H9 (cell line): ENCODE measurements around the gene PLEKHM3. TPM values are rescaled to one million over a fixed set of nuclear protein-coding genes. Genes with fewer than 3 reads are reported as not detected.

ENCODE experiments used
- DNase-seq: peaks from one replicate; pipeline ENCODE4 v3.0.0-alpha.2; 2017
- H2AFZ ChIP-seq: one replicate; pipeline ENCODE4 v1.6.1; 2013; ENCODE audit warnings: mild to moderate bottlenecking, low read length, control low read depth, moderate library complexity
- H2AK5ac ChIP-seq: 2 replicates; pipeline ENCODE4 v1.6.1; 2013; ENCODE audit warnings: low read length, control low read depth, mixed read lengths; ENCODE audit not compliant: insufficient read length
- H2BK120ac ChIP-seq: one replicate; pipeline ENCODE4 v1.6.1; 2013; ENCODE audit warnings: low read depth, mild to moderate bottlenecking, low read length, control low read depth, inconsistent platforms; ENCODE audit not compliant: poor library complexity, severe bottlenecking
- H2BK12ac ChIP-seq: 2 replicates; pipeline ENCODE4 v1.6.1; 2013; ENCODE audit warnings: low read length, control low read depth, mixed read lengths, low read depth; ENCODE audit not compliant: insufficient read length
- H2BK15ac ChIP-seq: 2 replicates; pipeline ENCODE4 v1.6.1; 2013; ENCODE audit warnings: low read depth, low read length, control low read depth
- H2BK20ac ChIP-seq: one replicate; pipeline ENCODE4 v1.6.1; 2013; ENCODE audit warnings: low read depth, mild to moderate bottlenecking, low read length, control low read depth, inconsistent platforms; ENCODE audit not compliant: poor library complexity, severe bottlenecking
- H2BK5ac ChIP-seq: 2 replicates; pipeline ENCODE4 v1.6.1; 2013; ENCODE audit warnings: low read length, control low read depth, mixed read lengths; ENCODE audit not compliant: insufficient read length
- H3K14ac ChIP-seq: 2 replicates; pipeline ENCODE4 v1.6.1; 2013; ENCODE audit warnings: low read length, control low read depth; ENCODE audit not compliant: insufficient read depth
- H3K18ac ChIP-seq: 2 replicates; pipeline ENCODE4 v1.6.1; 2013; ENCODE audit warnings: low read depth, mild to moderate bottlenecking, mixed read lengths, low read length, control low read depth; ENCODE audit not compliant: insufficient read length
- H3K23ac ChIP-seq: 2 replicates; pipeline ENCODE4 v1.6.1; 2013; ENCODE audit warnings: low read length, control low read depth, mixed read lengths, low read depth; ENCODE audit not compliant: insufficient read length
- H3K23me2 ChIP-seq: 2 replicates; pipeline ENCODE4 v1.6.1; 2013; ENCODE audit warnings: low read depth, mild to moderate bottlenecking, mixed read lengths, low read length, control low read depth; ENCODE audit not compliant: insufficient read length, poor library complexity, severe bottlenecking
- H3K27ac ChIP-seq: 2 replicates; pipeline ENCODE4 v1.5.1; 2013; ENCODE audit warnings: low read length, control low read depth, mixed read lengths, low read depth; ENCODE audit not compliant: insufficient read length
- H3K27me3 ChIP-seq: 2 replicates; pipeline ENCODE4 v1.6.1; 2013; ENCODE audit warnings: low read length, control low read depth, inconsistent platforms; ENCODE audit not compliant: insufficient read depth
- H3K4ac ChIP-seq: 2 replicates; pipeline ENCODE4 v1.6.1; 2013; ENCODE audit warnings: low read depth, mild to moderate bottlenecking, control low read depth, inconsistent platforms, low read length, moderate library complexity
- H3K4me1 ChIP-seq: 2 replicates; pipeline ENCODE4 v1.6.1; 2013; ENCODE audit warnings: low read length, control low read depth, inconsistent platforms; ENCODE audit not compliant: insufficient read depth
- H3K4me2 ChIP-seq: 2 replicates; pipeline ENCODE4 v1.6.1; 2013; ENCODE audit warnings: low read length, control low read depth, mixed read lengths; ENCODE audit not compliant: insufficient read length, insufficient read depth
- H3K56ac ChIP-seq: 2 replicates; pipeline ENCODE4 v1.6.1; 2013; ENCODE audit warnings: low read depth, mild to moderate bottlenecking, mixed read lengths, low read length, control low read depth; ENCODE audit not compliant: insufficient read length
- H3K79me1 ChIP-seq: 2 replicates; pipeline ENCODE4 v1.6.1; 2013; ENCODE audit warnings: low read depth, mild to moderate bottlenecking, moderate library complexity, low read length, control low read depth, inconsistent platforms; ENCODE audit not compliant: insufficient read depth, poor library complexity, severe bottlenecking
- H3K79me2 ChIP-seq: 2 replicates; pipeline ENCODE4 v1.6.1; 2013; ENCODE audit warnings: low read length, control low read depth, inconsistent platforms; ENCODE audit not compliant: insufficient read depth
- H3K9ac ChIP-seq: 2 replicates; pipeline ENCODE4 v1.6.1; 2013; ENCODE audit warnings: low read length, control low read depth, mixed read lengths; ENCODE audit not compliant: insufficient read length; ENCODE audit errors: extremely low read depth
- H3K9me3 ChIP-seq: one replicate; pipeline ENCODE4 v1.6.1; 2013; ENCODE audit warnings: low read depth, low read length, inconsistent platforms; ENCODE audit not compliant: control insufficient read depth
- H3T11ph ChIP-seq: one replicate; pipeline ENCODE4 v1.6.1; 2013; ENCODE audit warnings: mild to moderate bottlenecking, low read length, control low read depth, inconsistent platforms
- H4K20me1 ChIP-seq: one replicate; pipeline ENCODE4 v1.6.1; 2013; ENCODE audit not compliant: control insufficient read depth, insufficient read length, insufficient read depth
- H4K5ac ChIP-seq: 2 replicates; pipeline ENCODE4 v1.6.1; 2013; ENCODE audit warnings: low read depth, mild to moderate bottlenecking, mixed read lengths, low read length, control low read depth; ENCODE audit not compliant: insufficient read length
- H4K8ac ChIP-seq: replicated peaks from 2 replicates; pipeline ENCODE4 v1.6.1; 2013; ENCODE audit warnings: low read length, control low read depth, mixed read lengths, low read depth; ENCODE audit not compliant: insufficient read length
- H4K91ac ChIP-seq: 2 replicates; pipeline ENCODE4 v1.6.1; 2013; ENCODE audit warnings: low read depth, mild to moderate bottlenecking, moderate library complexity, mixed read lengths, low read length, control low read depth; ENCODE audit not compliant: insufficient read length
- H3K27ac Mint-ChIP-seq, 3 experiments: 2 replicates in 2 of 3; 3 replicates in 1 of 3; pipeline ENCODE4 v1.8.0; 2020 to 2021; ENCODE audit warnings: mixed read lengths in 3 of 3, mild to moderate bottlenecking in 1 of 3, moderate library complexity in 1 of 3
- H3K27me3 Mint-ChIP-seq: 2 replicates; pipeline ENCODE4 v1.8.0; 2021; ENCODE audit warnings: low read depth, mild to moderate bottlenecking, moderate library complexity, mixed read lengths
- H3K36me3 Mint-ChIP-seq, 3 experiments: 2 replicates in 2 of 3; 3 replicates in 1 of 3; pipeline ENCODE4 v1.8.0; 2020 to 2021; ENCODE audit warnings: low read depth in 3 of 3, mixed read lengths in 3 of 3; ENCODE audit not compliant: insufficient read depth in 1 of 3
- H3K4me1 Mint-ChIP-seq, 2 experiments: 2 replicates each; pipeline ENCODE4 v1.8.0; 2020; ENCODE audit warnings: mixed read lengths in 2 of 2
- H3K4me3 Mint-ChIP-seq, 2 experiments: 2 replicates in 1 of 2; 3 replicates in 1 of 2; pipeline ENCODE4 v1.8.0; 2020 to 2021; ENCODE audit warnings: mild to moderate bottlenecking in 2 of 2, mixed read lengths in 2 of 2, moderate library complexity in 1 of 2
- H3K9me3 Mint-ChIP-seq, 2 experiments: 2 replicates in 1 of 2; 3 replicates in 1 of 2; pipeline ENCODE4 v1.8.0; 2020; ENCODE audit warnings: mild to moderate bottlenecking in 2 of 2, mixed read lengths in 2 of 2, moderate library complexity in 1 of 2
- WGBS: extraction: QIAGEN DNeasy Blood & Tissue Kit; methylation state at CpG from one replicate; pipeline ENCODE4 v1.1.7; 2013; ENCODE audit warnings: missing lambda C conversion rate, low lambda C conversion rate, mixed read lengths; ENCODE audit not compliant: insufficient read length; ENCODE audit errors: extremely low coverage; 5-methylcytosine and 5-hydroxymethylcytosine counted together
- total RNA-seq: library from RNA; stranded (reverse); gene quantifications from 2 replicates; pipeline ENCODE4 v1.2.1, GENCODE V29; 2021
- TF ChIP-seq, protein P1 (sequence below): fragments of 200-600 bp; sonication (generic); conservative IDR thresholded peaks from 3 replicates; pipeline ENCODE4 v1.8.0; 2021; ENCODE audit warnings: antibody characterized with exemption, mild to moderate bottlenecking

The PLEKHM3 gene
- total RNA-seq, 1 experiment from 2014 or later, result 7.5 TPM

DNA sequence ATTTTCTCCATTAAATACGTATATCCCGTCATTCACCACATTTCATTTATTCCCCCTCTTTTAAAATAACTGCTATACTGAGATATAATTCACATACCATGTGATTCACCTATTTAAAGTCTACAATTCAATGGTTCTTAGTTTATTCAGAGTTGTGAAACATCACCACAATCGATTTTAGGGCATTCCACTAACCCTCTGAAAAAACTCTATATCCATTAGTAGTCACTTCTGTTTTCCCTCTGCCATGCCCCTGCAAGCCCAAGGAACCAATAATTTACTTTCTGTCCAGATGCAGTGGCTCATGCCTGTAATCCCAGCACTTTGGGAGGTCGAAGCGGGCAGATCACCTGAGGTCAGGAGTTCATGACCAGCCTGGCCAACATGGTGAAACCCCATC lies 160.1 kb downstream of the PLEKHM3 start:
- Histone ChIP-seq H4K8ac (no peak overlapping the region), H2BK20ac (no peak overlapping the region), H3K9ac (no peak overlapping the region), H3K4me1 (no peaks in the 10 kb centered on the region), H3K4me2 (no peak overlapping the region), H3K56ac (no peak overlapping the region), H4K20me1 (no peaks in the 10 kb centered on the region), H3K14ac (no peak overlapping the region), H2AFZ (no peak overlapping the region), H3K23me2 (no peaks in the 10 kb centered on the region), H3K4ac (no peak overlapping the region), H3T11ph (no peak overlapping the region), H2BK15ac (no peak overlapping the region), H3K23ac (no peak overlapping the region), H3K79me2 (no peaks in the 10 kb centered on the region), H3K9me3 (no peaks in the 10 kb centered on the region), H4K91ac (no peak overlapping the region), H2AK5ac (no peak overlapping the region), H3K79me1 (no peaks in the 10 kb centered on the region), H2BK120ac (no peak overlapping the region), H3K18ac (no peak overlapping the region), H3K27me3 (no peaks in the 10 kb centered on the region), H3K27ac (no peak overlapping the region), H4K5ac (no peak overlapping the region), H2BK5ac (no peak overlapping the region), H2BK12ac (no peak overlapping the region)
- H3K4me3 Mint-ChIP-seq, result no peak overlapping the region
- no peaks in the 10 kb centered on the region for H3K36me3 Mint-ChIP-seq
- TF ChIP-seq, protein P1, sequence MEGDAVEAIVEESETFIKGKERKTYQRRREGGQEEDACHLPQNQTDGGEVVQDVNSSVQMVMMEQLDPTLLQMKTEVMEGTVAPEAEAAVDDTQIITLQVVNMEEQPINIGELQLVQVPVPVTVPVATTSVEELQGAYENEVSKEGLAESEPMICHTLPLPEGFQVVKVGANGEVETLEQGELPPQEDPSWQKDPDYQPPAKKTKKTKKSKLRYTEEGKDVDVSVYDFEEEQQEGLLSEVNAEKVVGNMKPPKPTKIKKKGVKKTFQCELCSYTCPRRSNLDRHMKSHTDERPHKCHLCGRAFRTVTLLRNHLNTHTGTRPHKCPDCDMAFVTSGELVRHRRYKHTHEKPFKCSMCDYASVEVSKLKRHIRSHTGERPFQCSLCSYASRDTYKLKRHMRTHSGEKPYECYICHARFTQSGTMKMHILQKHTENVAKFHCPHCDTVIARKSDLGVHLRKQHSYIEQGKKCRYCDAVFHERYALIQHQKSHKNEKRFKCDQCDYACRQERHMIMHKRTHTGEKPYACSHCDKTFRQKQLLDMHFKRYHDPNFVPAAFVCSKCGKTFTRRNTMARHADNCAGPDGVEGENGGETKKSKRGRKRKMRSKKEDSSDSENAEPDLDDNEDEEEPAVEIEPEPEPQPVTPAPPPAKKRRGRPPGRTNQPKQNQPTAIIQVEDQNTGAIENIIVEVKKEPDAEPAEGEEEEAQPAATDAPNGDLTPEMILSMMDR, result no peak
- no peaks in the 10 kb centered on the region for H3K27me3 Mint-ChIP-seq
- peaks cover 14 to 17% of the 10 kb centered on the region in 2 experiments for H3K4me1 Mint-ChIP-seq
- WGBS, result 100% methylated on average over 1 of the region's 5 CpGs
- DNase-seq, result no peak
- no peaks in the 10 kb centered on the region for H3K9me3 Mint-ChIP-seq
- H3K27ac Mint-ChIP-seq, result no peak overlapping the region
